Measurements from ENCODE around the gene HIVEP3.

DNA sequence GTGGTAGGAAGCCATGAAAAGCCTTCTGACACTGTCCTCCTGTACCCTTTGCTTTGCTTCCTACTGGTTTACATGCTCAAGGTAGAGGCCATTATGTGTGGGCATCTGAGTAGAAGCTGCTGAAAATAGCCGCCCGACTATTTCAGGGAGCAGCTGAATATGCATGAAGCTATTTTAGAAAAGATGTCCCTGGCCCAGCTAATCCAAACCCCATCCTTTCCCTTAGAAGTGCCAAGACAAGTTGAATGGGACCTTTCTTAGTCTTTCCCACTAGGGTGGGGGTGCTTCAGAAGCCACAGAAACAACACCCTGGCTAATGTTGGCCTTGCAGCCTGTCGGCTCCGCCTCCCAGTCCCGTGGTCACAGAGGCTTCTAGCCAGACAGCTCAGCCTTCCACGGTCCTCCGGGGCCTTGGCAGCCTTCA is 229.2 kb downstream of the HIVEP3 start:
- TF ChIP-seq POLR2A (IDR thresholded peaks at IDR 0.05) (no peak), CTCF (IDR thresholded peaks at IDR 0.05) (no peak)
